GM23338 (cell line): ENCODE data around the gene ATG2A. TPM values are rescaled to one million over a fixed set of nuclear protein-coding genes. Genes with fewer than 3 reads are reported as not detected.

ENCODE experiments used
- ATAC-seq: fragments of 200-7000 bp; cut with Tn5 transposase; 3 replicates; pipeline ENCODE4 v1.9.1; 2020
- DNase-seq: peaks from one replicate; pipeline ENCODE4 v3.0.0-alpha.2; 2015; ENCODE audit warnings: low spot score
- H2AFZ ChIP-seq: fragments of 200-600 bp; sonication (generic); 2 replicates; pipeline ENCODE4 v1.8.0; 2016; ENCODE audit warnings: antibody characterized with exemption, mild to moderate bottlenecking, moderate library complexity
- H3F3A ChIP-seq: fragments of 200-600 bp; sonication (generic); replicated peaks from 2 replicates; pipeline ENCODE4 v1.8.0; 2017; ENCODE audit warnings: antibody characterized with exemption, mixed run types, low read depth
- H3K27ac ChIP-seq: fragments of 200-600 bp; sonication (generic); 2 replicates; pipeline ENCODE4 v1.6.1; 2016; ENCODE audit warnings: low read depth
- H3K27me3 ChIP-seq: fragments of 200-600 bp; sonication (generic); 2 replicates; pipeline ENCODE4 v1.8.0; 2016; ENCODE audit warnings: mild to moderate bottlenecking, mixed run types, moderate library complexity; ENCODE audit not compliant: insufficient read depth
- H3K36me3 ChIP-seq: fragments of 200-600 bp; sonication (generic); 2 replicates; pipeline ENCODE4 v1.8.0; 2016; ENCODE audit warnings: mild to moderate bottlenecking; ENCODE audit not compliant: insufficient read depth
- H3K4me1 ChIP-seq: fragments of 200-600 bp; sonication (generic); 2 replicates; pipeline ENCODE4 v1.8.0; 2016; ENCODE audit warnings: mild to moderate bottlenecking, moderate library complexity; ENCODE audit not compliant: insufficient read depth
- H3K4me2 ChIP-seq: fragments of 200-600 bp; sonication (generic); 2 replicates; pipeline ENCODE4 v1.7.1; 2017; ENCODE audit warnings: mixed run types
- H3K4me3 ChIP-seq: fragments of 200-600 bp; sonication (generic); 2 replicates; pipeline ENCODE4 v1.6.1; 2016; ENCODE audit warnings: mixed run types
- H3K79me2 ChIP-seq: fragments of 200-600 bp; sonication (generic); replicated peaks from 2 replicates; pipeline ENCODE4 v1.8.0; 2017; ENCODE audit warnings: mild to moderate bottlenecking; ENCODE audit not compliant: insufficient read depth
- H3K9me2 ChIP-seq: fragments of 200-600 bp; sonication (generic); 2 replicates; pipeline ENCODE4 v1.8.0; 2017; ENCODE audit not compliant: insufficient read depth
- H4K20me1 ChIP-seq: fragments of 200-600 bp; sonication (generic); replicated peaks from 2 replicates; pipeline ENCODE4 v1.8.0; 2017; ENCODE audit warnings: mild to moderate bottlenecking; ENCODE audit not compliant: insufficient read depth
- H3K27ac Mint-ChIP-seq: 2 replicates; pipeline ENCODE4 v1.8.0; 2020; ENCODE audit warnings: inconsistent platforms, mild to moderate bottlenecking, moderate library complexity, mixed read lengths
- H3K27me3 Mint-ChIP-seq: 3 replicates; pipeline ENCODE4 v1.8.0; 2022; ENCODE audit warnings: low read depth, mild to moderate bottlenecking, moderate library complexity, mixed read lengths, inconsistent platforms; ENCODE audit not compliant: insufficient read depth, poor library complexity
- H3K36me3 Mint-ChIP-seq: 3 replicates; pipeline ENCODE4 v1.8.0; 2021; ENCODE audit warnings: low read depth, mild to moderate bottlenecking, inconsistent platforms, moderate library complexity, mixed read lengths
- H3K4me1 Mint-ChIP-seq: 3 replicates; pipeline ENCODE4 v1.8.0; 2020; ENCODE audit warnings: mild to moderate bottlenecking, inconsistent platforms, mixed read lengths
- H3K4me3 Mint-ChIP-seq: 3 replicates; pipeline ENCODE4 v1.8.0; 2021; ENCODE audit warnings: moderate library complexity, mild to moderate bottlenecking, inconsistent platforms, mixed read lengths
- H3K9me3 Mint-ChIP-seq: 3 replicates; pipeline ENCODE4 v1.8.0; 2020; ENCODE audit warnings: moderate library complexity, mild to moderate bottlenecking, inconsistent platforms, mixed read lengths
- CTCF ChIP-seq, 2 experiments: fragments of 200-600 bp in 1 of 2; sonication (generic) in 1 of 2; conservative IDR thresholded peaks; 2 replicates each; pipeline versions ENCODE4 v1.5.1 to v1.6.1; 2016 to 2017; ENCODE audit warnings: antibody characterized with exemption in 2 of 2, low read depth in 2 of 2, mild to moderate bottlenecking in 2 of 2, moderate library complexity in 1 of 2
- ETS1 ChIP-seq: IDR thresholded peaks from 2 replicates; pipeline ENCODE4 v1.6.1; 2016; ENCODE audit warnings: antibody characterized with exemption
- EZH2 ChIP-seq: fragments of 200-600 bp; sonication (generic); IDR thresholded peaks from one replicate; pipeline ENCODE4 v1.8.0; 2017; ENCODE audit warnings: antibody characterized with exemption, mild to moderate bottlenecking, low read depth; ENCODE audit not compliant: unreplicated experiment
- EZH2phosphoT487 ChIP-seq: fragments of 200-600 bp; sonication (generic); IDR thresholded peaks from one replicate; pipeline ENCODE4 v1.8.1; 2018; ENCODE audit warnings: antibody characterized with exemption; ENCODE audit not compliant: unreplicated experiment
- JUNB ChIP-seq: IDR thresholded peaks from one replicate; pipeline ENCODE4 v1.6.1; 2016; ENCODE audit warnings: antibody characterized with exemption; ENCODE audit not compliant: unreplicated experiment
- POLR2AphosphoS5 ChIP-seq: IDR thresholded peaks from 2 replicates; pipeline ENCODE4 v1.6.1; 2016; ENCODE audit warnings: antibody characterized with exemption, low read depth
- REST ChIP-seq: IDR thresholded peaks from one replicate; pipeline ENCODE4 v1.6.1; 2018; ENCODE audit warnings: antibody characterized with exemption; ENCODE audit not compliant: unreplicated experiment
- STAT1 ChIP-seq: IDR thresholded peaks from one replicate; pipeline ENCODE4 v1.6.1; 2016; ENCODE audit warnings: antibody characterized with exemption; ENCODE audit not compliant: unreplicated experiment
- ZNF114 ChIP-seq: fragments of 250-450 bp; sonication (Bioruptor Pico); IDR thresholded peaks from 2 replicates; pipeline ENCODE4 v1.5.0; 2020; ENCODE audit warnings: mild to moderate bottlenecking, moderate library complexity
- ZNF331 ChIP-seq: fragments of 250-450 bp; sonication (Bioruptor Pico); IDR thresholded peaks from 2 replicates; pipeline ENCODE4 v1.5.0; 2020; ENCODE audit warnings: low read depth, mild to moderate bottlenecking, moderate library complexity
- ZNF462 ChIP-seq: fragments of 250-450 bp; sonication (Bioruptor Pico); IDR thresholded peaks from 2 replicates; pipeline ENCODE4 v1.5.0; 2020; ENCODE audit warnings: mild to moderate bottlenecking, moderate library complexity
- polyA plus RNA-seq: library from polyadenylated mRNA; unstranded; fragments of >200 nt; fragmentation: Nextera tagmentation; extraction: Ambion mirVana; gene quantifications from 2 replicates; pipeline ENCODE4 v1.2.1, GENCODE V29; 2016
- total RNA-seq: library from RNA; depleted of rRNA; stranded (reverse); fragments of >200 nt; shearing (Covaris generic); gene quantifications from 2 replicates; pipeline ENCODE4 v1.2.3, GENCODE V29; 2014

Gene ATG2A
- total and polyA plus RNA-seq, 2 experiments from 2014 or later = 8.7 to 31.7 TPM

- no peak for TF ChIP-seq ZNF462 (CRISPR knock-in tag)
- no peak for TF ChIP-seq STAT1
- TF ChIP-seq POLR2AphosphoS5 = no peak
- TF ChIP-seq ETS1 = no peak
- TF ChIP-seq JUNB = no peak
Observed at GRCh38 chr11:64881476-64881875, 35.5 kb downstream of the ATG2A start (continued).

GRCh38 chr11:64880240-64881001 is 36.6 kb downstream of the ATG2A start:
- no peaks in the 10 kb centered on the region for H3K9me2 ChIP-seq
- no peak overlapping the region for H3K4me3 ChIP-seq
- no peak for ATAC-seq
- Mint-ChIP-seq H3K27ac (no peak overlapping the region), H3K4me3 (peak overlapping the region; percentile 26; the same call in 1 of the 3 replicates), H3K4me1 (peaks cover 29% of the 10 kb centered on the region), H3K27me3 (peaks cover 8% of the 10 kb centered on the region), H3K36me3 (no peaks in the 10 kb centered on the region), H3K9me3 (no peaks in the 10 kb centered on the region)
- H4K20me1 ChIP-seq = no peaks in the 10 kb centered on the region; the same call in 1 of the 2 replicates
- no peak overlapping the region for H3K27ac ChIP-seq
- H3K36me3 ChIP-seq = no peaks in the 10 kb centered on the region
- H3K79me2 ChIP-seq = peaks cover 21% of the 10 kb centered on the region
- H3F3A ChIP-seq = 0 out of 2 replicates have a peak, but pooled peaks cover 3% of the 10 kb centered on the region
- no peak overlapping the region for H2AFZ ChIP-seq
- peaks cover 15% of the 10 kb centered on the region; the same call in 1 of the 2 replicates for H3K4me1 ChIP-seq
- no peak for DNase-seq
- H3K4me2 ChIP-seq = no peak overlapping the region
- H3K27me3 ChIP-seq = peaks cover 5% of the 10 kb centered on the region; the same call in 1 of the 2 replicates
- TF ChIP-seq POLR2AphosphoS5 (no peak), JUNB (no peak), ZNF331 (no peak), EZH2phosphoT487 (no peak), REST (no peak), EZH2 (no peak), STAT1 (no peak), ZNF114 (CRISPR knock-in tag) (no peak), CTCF (conservative IDR thresholded peaks at IDR 0.05; ENCODE audit: low read depth in 2 of 2) (no peak)
